Retina (tissue), 1 donor: ENCODE results near the gene RHNO1.

Experiments
- DNase-seq: peaks from one replicate; pipeline ENCODE4 v3.0.0-alpha.2; 2016

Gene RHNO1

DNA sequence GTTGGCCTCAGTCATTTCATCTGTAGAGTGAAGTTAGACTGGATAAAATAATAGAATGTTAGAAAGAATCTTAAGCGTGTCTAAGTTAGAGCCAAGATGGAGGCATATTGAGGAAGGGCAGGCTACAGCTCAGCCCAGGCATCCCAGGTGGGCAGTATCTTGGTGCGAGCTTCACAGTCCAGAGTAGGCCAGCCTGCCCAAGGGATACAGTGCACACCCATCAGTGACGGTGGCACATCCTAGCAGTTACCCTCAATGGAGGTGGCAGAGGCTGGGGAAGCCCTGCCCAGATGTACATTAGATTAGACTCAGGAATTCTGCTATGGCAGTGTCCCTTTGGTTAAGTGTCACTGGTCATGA, 35.2 kb downstream of the RHNO1 start:
- DNase-seq, result no peak

DNA sequence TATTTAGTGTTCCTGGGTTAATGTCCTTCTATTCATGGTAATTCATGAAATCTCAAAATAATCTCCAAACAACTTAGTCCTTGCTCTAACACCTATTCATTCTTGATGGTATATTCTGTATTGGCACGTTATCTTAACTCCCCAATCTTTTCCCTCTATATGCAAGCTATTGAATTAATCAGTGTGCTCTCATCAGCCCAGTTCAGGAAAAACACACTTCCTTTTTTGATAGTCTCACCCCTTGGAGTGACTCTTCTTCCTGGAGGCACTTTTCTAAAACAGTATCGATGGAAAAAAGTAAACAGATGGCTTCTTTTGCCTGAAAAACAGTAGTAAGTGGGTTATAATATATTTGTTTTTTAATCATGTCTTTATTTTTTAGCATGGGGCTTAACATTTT, 42.2 kb downstream of the RHNO1 start:
- no peak for DNase-seq

DNA sequence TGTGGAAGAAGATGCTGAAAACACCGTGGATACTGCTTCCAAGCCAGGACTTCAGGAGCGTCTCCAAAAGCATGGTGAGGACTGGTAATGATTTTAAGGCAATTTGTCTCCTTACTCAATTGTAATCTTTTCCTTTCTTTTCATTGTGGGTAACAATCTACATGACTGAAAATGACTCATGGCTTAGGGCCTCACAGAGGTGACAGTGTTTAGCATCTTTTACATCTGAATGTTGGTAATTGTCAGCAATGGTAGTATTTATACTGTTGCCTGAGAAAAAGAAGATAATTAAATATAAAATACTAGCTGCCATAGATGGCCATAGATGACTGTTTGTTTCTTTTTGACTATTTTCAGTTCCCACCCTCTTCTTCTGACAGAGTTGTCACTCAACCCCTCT, 45.3 kb downstream of the RHNO1 start:
- DNase-seq, result no peak

DNA sequence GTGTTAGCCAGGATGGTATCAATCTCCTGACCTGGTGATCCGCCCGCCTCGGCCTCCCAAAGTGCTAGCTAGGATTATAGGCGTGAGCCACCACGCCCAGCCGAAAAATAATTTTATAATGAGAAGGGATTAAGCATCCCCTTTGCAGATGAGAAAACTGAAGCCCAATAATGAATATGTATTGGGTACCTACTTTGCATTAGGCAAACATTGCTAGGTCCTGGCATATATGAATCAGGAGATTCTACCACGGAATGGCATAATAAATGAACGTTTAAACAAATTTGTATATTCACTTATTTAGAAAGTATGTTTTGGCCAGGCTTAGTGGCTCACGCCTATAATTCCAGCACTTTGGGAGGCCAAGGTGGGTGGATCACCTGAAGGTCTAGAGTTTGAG, 46.0 kb downstream of the RHNO1 start:
- DNase-seq, result no peak

GRCh38 chr12:2924019-2924418, 47.0 kb downstream of the RHNO1 start:
- no peak for DNase-seq

GRCh38 chr12:2925322-2925995, 48.4 kb downstream of the RHNO1 start:
- DNase-seq, result no peak

DNA sequence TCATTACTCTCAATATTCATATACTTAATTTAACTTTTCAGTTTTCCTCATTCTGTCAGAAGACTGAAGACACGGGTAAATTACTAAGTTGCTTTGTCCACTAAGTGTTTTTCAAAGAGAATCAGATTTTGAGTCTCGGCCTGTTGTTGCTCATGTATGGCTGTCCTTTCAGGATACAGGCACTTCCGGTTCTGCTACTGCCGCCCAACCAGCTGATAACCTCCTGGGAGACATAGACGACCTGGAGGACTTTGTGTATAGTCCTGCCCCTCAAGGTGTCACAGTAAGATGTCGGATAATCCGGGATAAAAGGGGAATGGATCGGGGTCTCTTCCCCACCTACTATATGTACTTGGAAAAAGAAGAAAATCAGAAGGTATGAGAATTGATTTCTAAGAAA, 53.8 kb downstream of the RHNO1 start:
- DNase-seq, result no peak

GRCh38 chr12:2933586-2933985, 56.6 kb downstream of the RHNO1 start:
- DNase-seq, result no peak

- DNase-seq, result no peak
Measured at GRCh38 chr12:2934371-2934770, 57.3 kb downstream of the RHNO1 start.

DNA sequence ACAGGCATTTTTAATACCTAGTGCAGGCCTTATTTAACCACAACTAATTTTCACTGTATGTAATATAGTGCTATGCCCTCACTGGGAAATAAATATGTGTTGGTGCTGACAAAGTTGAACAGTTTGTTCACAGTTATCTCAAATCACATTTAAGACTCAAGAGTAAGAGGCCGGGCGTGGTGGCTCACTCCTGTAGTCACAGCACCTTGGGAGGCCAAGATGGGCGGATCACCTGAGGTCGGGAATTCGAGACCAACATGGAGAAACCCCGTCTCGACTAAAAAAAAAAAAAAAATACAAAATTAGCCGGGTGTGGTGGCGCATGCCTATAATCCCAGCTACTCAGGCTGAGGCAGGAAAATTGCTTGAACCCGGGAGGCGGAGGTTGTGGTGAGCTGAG, 59.3 kb downstream of the RHNO1 start:
- DNase-seq, result no peak

DNA sequence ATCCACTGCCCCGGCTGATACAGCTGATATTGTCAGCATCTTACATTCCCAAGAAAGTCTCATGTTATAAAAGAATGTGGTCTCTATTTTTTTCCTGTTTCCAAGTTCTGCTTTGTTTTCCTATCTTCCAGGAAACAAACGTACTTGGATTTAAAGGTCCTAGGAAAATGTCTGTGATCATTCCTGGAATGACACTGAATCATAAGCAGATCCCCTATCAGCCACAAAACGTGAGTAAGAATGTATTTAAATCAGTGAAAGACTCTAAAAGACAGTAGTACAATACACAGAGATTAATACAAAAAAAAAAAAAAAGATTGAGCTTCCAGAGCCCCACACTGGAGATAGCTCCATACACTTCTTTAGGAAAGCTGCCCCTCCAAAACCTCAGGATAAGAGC, 60.5 kb downstream of the RHNO1 start:
- no peak for DNase-seq
